Cardiac fibroblast (primary cell): Measurements from ENCODE around the gene GPM6B.

ENCODE experiments used
- DNase-seq, 2 donors: peaks; one replicate each; pipeline versions ENCODE4 v3.0.0 to v3.0.0-alpha.2; 2010; ENCODE audit warnings: low read depth in 2 of 2
- H3K4me3 ChIP-seq, 2 donors: replicated peaks in 1 of 2; 1 replicate in 1 of 2; 2 replicates in 1 of 2; pipeline ENCODE4 v1.5.1; 2011; ENCODE audit warnings: low read depth in 2 of 2, low read length in 2 of 2, mild to moderate bottlenecking in 2 of 2, moderate library complexity in 1 of 2
- TF ChIP-seq, protein P1 (sequence below): IDR thresholded peaks from one replicate; pipeline ENCODE4 v1.5.1; 2011; ENCODE audit warnings: low read depth, mild to moderate bottlenecking, low read length, inconsistent platforms

Gene GPM6B

DNA sequence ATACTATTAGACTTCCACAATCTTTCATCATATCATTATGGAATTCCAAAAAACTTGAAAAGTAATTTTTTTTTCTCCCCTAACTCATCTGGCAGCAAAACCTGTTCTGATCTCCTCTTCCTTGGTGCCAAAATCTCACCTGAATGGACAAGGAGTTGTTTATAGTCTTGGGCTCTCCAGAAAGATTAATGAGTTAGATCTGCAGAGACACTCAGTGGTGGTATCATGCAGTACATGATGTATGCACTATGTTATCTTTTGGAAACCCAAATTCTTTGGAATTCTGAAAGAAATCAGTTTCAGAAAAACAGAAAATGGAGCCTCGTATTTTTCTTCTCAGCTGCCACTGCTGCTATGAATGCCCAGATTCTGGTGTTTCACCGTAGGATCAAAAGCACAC, 11.7 kb downstream of the GPM6B start:
- TF ChIP-seq, protein P1, sequence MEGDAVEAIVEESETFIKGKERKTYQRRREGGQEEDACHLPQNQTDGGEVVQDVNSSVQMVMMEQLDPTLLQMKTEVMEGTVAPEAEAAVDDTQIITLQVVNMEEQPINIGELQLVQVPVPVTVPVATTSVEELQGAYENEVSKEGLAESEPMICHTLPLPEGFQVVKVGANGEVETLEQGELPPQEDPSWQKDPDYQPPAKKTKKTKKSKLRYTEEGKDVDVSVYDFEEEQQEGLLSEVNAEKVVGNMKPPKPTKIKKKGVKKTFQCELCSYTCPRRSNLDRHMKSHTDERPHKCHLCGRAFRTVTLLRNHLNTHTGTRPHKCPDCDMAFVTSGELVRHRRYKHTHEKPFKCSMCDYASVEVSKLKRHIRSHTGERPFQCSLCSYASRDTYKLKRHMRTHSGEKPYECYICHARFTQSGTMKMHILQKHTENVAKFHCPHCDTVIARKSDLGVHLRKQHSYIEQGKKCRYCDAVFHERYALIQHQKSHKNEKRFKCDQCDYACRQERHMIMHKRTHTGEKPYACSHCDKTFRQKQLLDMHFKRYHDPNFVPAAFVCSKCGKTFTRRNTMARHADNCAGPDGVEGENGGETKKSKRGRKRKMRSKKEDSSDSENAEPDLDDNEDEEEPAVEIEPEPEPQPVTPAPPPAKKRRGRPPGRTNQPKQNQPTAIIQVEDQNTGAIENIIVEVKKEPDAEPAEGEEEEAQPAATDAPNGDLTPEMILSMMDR: no peak
- no peak overlapping the region for H3K4me3 ChIP-seq
- DNase-seq: no peak

DNA sequence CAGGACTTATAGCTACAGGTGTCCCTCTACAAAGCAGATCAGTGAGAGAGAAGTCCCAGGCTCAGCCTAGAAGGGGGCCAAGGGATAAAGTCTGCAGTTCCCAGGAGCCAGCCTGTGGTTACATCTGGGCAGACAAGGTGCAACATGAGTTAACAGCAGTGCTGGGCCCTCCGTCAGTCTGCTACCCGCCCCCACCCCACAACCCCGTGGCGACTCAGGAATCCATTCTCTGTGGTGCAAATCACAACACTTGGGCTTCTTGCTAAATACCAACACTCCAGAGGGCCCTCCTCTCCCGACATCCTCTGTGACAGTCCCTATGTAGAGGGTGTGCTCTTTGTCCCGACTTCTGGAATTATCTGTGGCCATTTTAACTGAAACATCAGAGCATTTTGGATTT, 13.8 kb downstream of the GPM6B start:
- TF ChIP-seq, protein P1: no peak
- no peak overlapping the region for H3K4me3 ChIP-seq
- no peak for DNase-seq

GRCh38 chrX:13798184-13798583, 18.7 kb downstream of the GPM6B start:
- TF ChIP-seq, protein P1: no peak
- no peak for DNase-seq
- no peak overlapping the region for H3K4me3 ChIP-seq

- TF ChIP-seq, protein P1: no peak
- no peak overlapping the region for H3K4me3 ChIP-seq
- DNase-seq: no peak
Measured at GRCh38 chrX:13797512-13797911, 19.4 kb downstream of the GPM6B start.

GRCh38 chrX:13794417-13794816, 22.5 kb downstream of the GPM6B start:
- no peak for DNase-seq
- TF ChIP-seq, protein P1: no peak
- H3K4me3 ChIP-seq: no peak overlapping the region

- TF ChIP-seq, protein P1: no peak
- no peak for DNase-seq
- no peak overlapping the region for H3K4me3 ChIP-seq
Measured at GRCh38 chrX:13793897-13794296, 23.0 kb downstream of the GPM6B start.

GRCh38 chrX:13791559-13791958, 25.3 kb downstream of the GPM6B start:
- no peak for DNase-seq
- H3K4me3 ChIP-seq: no peak overlapping the region
- TF ChIP-seq, protein P1: no peak
